ENCODE measurements around the gene MVK. TPM values are rescaled to one million over a fixed set of nuclear protein-coding genes. Genes with fewer than 3 reads are reported as not detected.

MVK gene
- total and polyA plus RNA-seq, 12 donors = 10.8 to 194 (median 25.2) TPM

DNA sequence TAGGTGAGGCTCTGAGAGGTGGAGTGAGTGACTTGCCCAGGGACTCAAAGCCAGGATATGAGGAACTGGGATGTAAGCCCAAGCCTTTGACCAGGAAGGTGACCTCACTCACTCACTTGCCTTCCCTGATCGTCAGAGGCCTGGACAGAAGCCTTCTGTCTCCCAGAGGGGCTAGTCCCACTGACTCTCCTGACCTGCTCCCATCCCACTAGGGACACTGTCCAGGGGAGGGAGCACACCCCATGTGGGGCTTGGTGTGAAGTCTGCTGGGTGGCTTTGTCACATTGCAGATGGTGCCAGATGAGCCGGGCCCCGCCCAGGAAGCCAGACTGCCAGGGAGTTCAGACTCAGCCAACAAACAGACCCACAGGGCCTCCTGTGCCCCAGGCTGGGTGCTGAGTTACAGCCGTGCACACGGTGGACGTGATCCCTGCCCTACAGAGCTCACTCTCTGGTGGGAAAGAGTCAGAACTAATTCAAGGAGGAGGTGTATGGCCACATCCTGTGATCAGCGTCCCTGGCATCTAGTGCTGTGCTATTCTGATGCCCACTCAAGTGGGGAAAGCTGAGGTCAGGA is 28.6 kb upstream of the MVK start:
- DNase-seq = peak in 1 of 7 donors; percentile 27
- no peaks in the 10 kb centered on the region for H3K9me3 ChIP-seq (replicated peaks in 1 of 3)
- no peak overlapping the region for H3K27ac ChIP-seq
- intact Hi-C loops (cut with DNase I) = no loop called here
- H3K27me3 ChIP-seq = no peaks in the 10 kb centered on the region
- no peaks in the 10 kb centered on the region for H3K36me3 ChIP-seq (replicated peaks in 1 of 2)
- no peak overlapping the region for H3K4me3 ChIP-seq
- peaks cover 0 to 15% of the 10 kb centered on the region in 2 donors for H3K4me1 ChIP-seq (replicated peaks in 1 of 2)
- 62 to 80% (median 65%) methylated on average over 1 to 7 of the region's 7 CpGs for WGBS, 4 donors
- TF ChIP-seq POLR2A (IDR thresholded peaks at IDR 0.05) = no peak
- TF ChIP-seq, protein P1, sequence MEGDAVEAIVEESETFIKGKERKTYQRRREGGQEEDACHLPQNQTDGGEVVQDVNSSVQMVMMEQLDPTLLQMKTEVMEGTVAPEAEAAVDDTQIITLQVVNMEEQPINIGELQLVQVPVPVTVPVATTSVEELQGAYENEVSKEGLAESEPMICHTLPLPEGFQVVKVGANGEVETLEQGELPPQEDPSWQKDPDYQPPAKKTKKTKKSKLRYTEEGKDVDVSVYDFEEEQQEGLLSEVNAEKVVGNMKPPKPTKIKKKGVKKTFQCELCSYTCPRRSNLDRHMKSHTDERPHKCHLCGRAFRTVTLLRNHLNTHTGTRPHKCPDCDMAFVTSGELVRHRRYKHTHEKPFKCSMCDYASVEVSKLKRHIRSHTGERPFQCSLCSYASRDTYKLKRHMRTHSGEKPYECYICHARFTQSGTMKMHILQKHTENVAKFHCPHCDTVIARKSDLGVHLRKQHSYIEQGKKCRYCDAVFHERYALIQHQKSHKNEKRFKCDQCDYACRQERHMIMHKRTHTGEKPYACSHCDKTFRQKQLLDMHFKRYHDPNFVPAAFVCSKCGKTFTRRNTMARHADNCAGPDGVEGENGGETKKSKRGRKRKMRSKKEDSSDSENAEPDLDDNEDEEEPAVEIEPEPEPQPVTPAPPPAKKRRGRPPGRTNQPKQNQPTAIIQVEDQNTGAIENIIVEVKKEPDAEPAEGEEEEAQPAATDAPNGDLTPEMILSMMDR (IDR thresholded peaks at IDR 0.05) = no peak

DNA sequence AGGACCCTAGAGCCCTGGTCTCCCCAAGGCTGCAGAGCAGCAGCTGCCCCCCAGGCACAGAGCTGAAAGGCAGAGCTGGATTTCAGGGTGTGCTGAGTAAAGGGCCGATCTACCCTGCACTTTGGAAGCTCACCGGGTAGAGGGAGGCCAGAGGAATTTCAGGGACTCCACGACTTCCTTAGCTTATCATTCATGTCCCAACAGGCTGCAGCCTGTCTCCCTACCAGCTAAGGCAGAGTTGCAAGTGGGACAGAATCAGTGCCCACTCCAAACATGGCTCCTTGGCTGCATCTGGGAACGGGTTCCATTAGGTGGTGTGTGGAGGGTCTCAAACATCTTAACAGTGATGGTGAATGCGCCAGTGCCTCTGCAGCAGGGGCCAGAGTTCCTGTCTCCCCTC is 27.8 kb upstream of the MVK start:
- Histone ChIP-seq H3K4me3 (no peak overlapping the region), H3K27me3 (no peaks in the 10 kb centered on the region), H3K9me3 (replicated peaks in 1 of 3) (no peaks in the 10 kb centered on the region), H3K4me1 (replicated peaks in 1 of 2) (peaks cover 0 to 8% of the 10 kb centered on the region in 2 donors), H3K36me3 (replicated peaks in 1 of 2) (no peaks in the 10 kb centered on the region), H3K27ac (no peak overlapping the region)
- intact Hi-C loops (cut with DNase I) = no loop called here
- WGBS, 4 donors = 64 to 90% (median 69%) methylated on average over 2 to 5 of the region's 5 CpGs
- TF ChIP-seq, protein P1 (IDR thresholded peaks at IDR 0.05) = no peak
- no peak for TF ChIP-seq POLR2A (IDR thresholded peaks at IDR 0.05)
- no peak for DNase-seq

GRCh38 chr12:109547286-109547685 is 26.3 kb upstream of the MVK start:
- Histone ChIP-seq H3K36me3 (replicated peaks in 1 of 2) (no peaks in the 10 kb centered on the region), H3K27me3 (no peaks in the 10 kb centered on the region), H3K4me1 (replicated peaks in 1 of 2) (no peaks in the 10 kb centered on the region), H3K27ac (no peak overlapping the region), H3K4me3 (no peak overlapping the region), H3K9me3 (replicated peaks in 1 of 3) (no peaks in the 10 kb centered on the region)
- TF ChIP-seq POLR2A (IDR thresholded peaks at IDR 0.05) = no peak
- TF ChIP-seq, protein P1 (IDR thresholded peaks at IDR 0.05) = no peak
- 83 to 84% (median 84%) methylated on average over 18 of the region's 18 CpGs for WGBS, 4 donors
- intact Hi-C loops (cut with DNase I) = no loop called here
- DNase-seq = no peak

DNA sequence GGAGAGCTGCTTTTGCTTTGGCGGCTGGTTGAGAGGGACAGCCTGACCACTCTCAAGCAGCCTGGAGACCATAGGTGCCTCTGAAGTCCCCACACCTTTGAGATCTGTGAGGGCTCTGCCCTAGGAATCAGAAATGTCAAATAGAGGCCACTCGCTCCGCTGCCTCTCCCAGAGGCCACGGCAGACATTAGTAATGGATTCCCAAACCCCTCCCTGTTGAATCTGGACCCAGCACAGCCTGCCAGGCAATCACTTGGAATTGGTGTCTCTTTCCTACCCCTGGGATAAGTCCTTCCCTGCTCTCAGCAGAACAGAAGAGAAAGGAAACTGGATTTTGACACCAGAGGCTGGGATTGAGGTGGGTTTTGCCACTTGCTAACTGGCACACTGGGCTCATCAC is 25.3 kb upstream of the MVK start:
- TF ChIP-seq, protein P1 (IDR thresholded peaks at IDR 0.05) = no peak
- Histone ChIP-seq H3K4me1 (replicated peaks in 1 of 2) (no peaks in the 10 kb centered on the region), H3K4me3 (no peak overlapping the region), H3K27me3 (no peaks in the 10 kb centered on the region), H3K9me3 (replicated peaks in 1 of 3) (no peaks in the 10 kb centered on the region), H3K27ac (no peak overlapping the region), H3K36me3 (replicated peaks in 1 of 2) (no peaks in the 10 kb centered on the region)
- intact Hi-C loops (cut with DNase I) = no loop called here
- DNase-seq = no peak
- 74 to 90% (median 77%) methylated on average over 2 to 4 of the region's 4 CpGs for WGBS, 4 donors

Data from adrenal gland (tissue), 12 donors.